OCI-LY7 (cell line): ENCODE data around the gene NPR1. TPM values are rescaled to one million over a fixed set of nuclear protein-coding genes. Genes with fewer than 3 reads are reported as not detected.

Experiments used
- BruUV-seq: library from RNA; stranded (reverse); fragments of 400-500 nt; replicated peaks from 2 replicates; lab custom pipeline; 2021; lab: Mats Ljungman, UMichigan
- CTCF ChIA-PET: fragments of 300-600 bp; sonication (Branson Sonifier 250); formaldehyde crosslinking; loops from one replicate; lab custom pipeline; 2022; ENCODE audit warnings: antibody characterized with exemption; ENCODE audit not compliant: unreplicated experiment; lab: Charles Lee
- POLR2A ChIA-PET: fragments of 300-600 bp; sonication (Branson Sonifier 250); formaldehyde crosslinking; loops from one replicate; lab custom pipeline; 2022; ENCODE audit warnings: antibody characterized with exemption; lab: Charles Lee
- DNase-seq: peaks from one replicate; pipeline ENCODE4 v3.0.0-alpha.2; 2015; ENCODE audit warnings: low spot score
- H2AFZ ChIP-seq: fragments of 200-600 bp; sonication (generic), shearing (Covaris generic); 2 replicates; pipeline ENCODE4 v1.6.1; 2014; ENCODE audit warnings: mild to moderate bottlenecking, antibody characterized with exemption, low read length, moderate library complexity
- H3K27ac ChIP-seq: fragments of 200-600 bp; sonication (generic); 2 replicates; pipeline ENCODE4 v1.5.1; 2014; ENCODE audit warnings: mixed run types, low read depth, mild to moderate bottlenecking, moderate library complexity, low read length, inconsistent platforms; ENCODE audit not compliant: poor library complexity, severe bottlenecking
- H3K36me3 ChIP-seq: fragments of 200-600 bp; sonication (generic); 2 replicates; pipeline ENCODE4 v1.6.1; 2014; ENCODE audit warnings: mild to moderate bottlenecking, antibody characterized with exemption, low read length, moderate library complexity, mixed read lengths; ENCODE audit not compliant: insufficient read depth
- H3K4me1 ChIP-seq: fragments of 200-600 bp; sonication (generic); 2 replicates; pipeline ENCODE4 v1.5.1; 2014; ENCODE audit warnings: mild to moderate bottlenecking, low read length; ENCODE audit not compliant: insufficient read depth, poor library complexity, severe bottlenecking
- H3K4me2 ChIP-seq: fragments of 200-600 bp; sonication (generic); 2 replicates; pipeline ENCODE4 v1.6.1; 2014; ENCODE audit warnings: mild to moderate bottlenecking, low read length
- H3K4me3 ChIP-seq: fragments of 200-600 bp; sonication (generic); 2 replicates; pipeline ENCODE4 v1.5.1; 2014; ENCODE audit warnings: mild to moderate bottlenecking, low read depth, low read length; ENCODE audit not compliant: poor library complexity, severe bottlenecking
- H3K79me2 ChIP-seq: fragments of 200-600 bp; sonication (generic); 2 replicates; pipeline ENCODE4 v1.6.1; 2016; ENCODE audit warnings: low read depth, mild to moderate bottlenecking, low read length, moderate library complexity, mixed read lengths; ENCODE audit not compliant: insufficient read depth
- H3K9me2 ChIP-seq: fragments of 200-600 bp; sonication (generic); 2 replicates; pipeline ENCODE4 v1.6.1; 2016; ENCODE audit warnings: mild to moderate bottlenecking, low read length, mixed read lengths; ENCODE audit not compliant: insufficient read depth
- H3K9me3 ChIP-seq: fragments of 200-600 bp; sonication (generic); 2 replicates; pipeline ENCODE4 v1.6.1; 2014; ENCODE audit warnings: mild to moderate bottlenecking, mixed run types, low read length, mixed read lengths
- H4K20me1 ChIP-seq: fragments of 200-600 bp; sonication (generic); 2 replicates; pipeline ENCODE4 v1.6.1; 2014; ENCODE audit warnings: mild to moderate bottlenecking, antibody characterized with exemption, low read length, moderate library complexity, mixed read lengths; ENCODE audit not compliant: insufficient read depth
- EZH2phosphoT487 ChIP-seq: fragments of 200-600 bp; sonication (generic); IDR thresholded peaks from 2 replicates; pipeline ENCODE4 v1.6.1; 2018; ENCODE audit warnings: low read depth, borderline replicate concordance, mild to moderate bottlenecking, mixed run types, antibody characterized with exemption, low read length, moderate library complexity, mixed read lengths
- intact Hi-C: fragments of 100-400 bp; cut with micrococcal nuclease; formaldehyde crosslinking; loops from one replicate; pipeline ENCODE4 v1.10.0; 2022; ENCODE audit not compliant: unreplicated experiment
- total RNA-seq, 2 experiments: library from RNA; depleted of rRNA in 1 of 2; stranded (reverse); fragments of >200 nt in 1 of 2; shearing (Covaris generic) in 1 of 2; gene quantifications; 2 replicates each; pipeline ENCODE4 v1.2.3, GENCODE V29; 2014 to 2022
- TF ChIP-seq, protein P1 (sequence below): fragments of 200-600 bp; sonication (generic); conservative IDR thresholded peaks from 2 replicates; pipeline ENCODE4 v1.5.1; 2014; ENCODE audit warnings: mild to moderate bottlenecking, antibody characterized with exemption, low read length, moderate library complexity, mixed read lengths

The NPR1 gene
- total RNA-seq, 2 experiments from 2014 or later = not detected

- no peak for TF ChIP-seq EZH2phosphoT487
- H3K9me2 ChIP-seq = no peaks in the 10 kb centered on the region
- H3K4me2 ChIP-seq = no peak overlapping the region
- H2AFZ ChIP-seq = no peak overlapping the region
- no peak for DNase-seq
- H3K36me3 ChIP-seq = no peaks in the 10 kb centered on the region
- peaks cover 6% of the 10 kb centered on the region for H3K4me1 ChIP-seq
- no TSS peak for BruUV-seq
- POLR2A ChIA-PET = no interaction called here
- intact Hi-C loops = no loop called here
- no peak overlapping the region for H3K4me3 ChIP-seq
- H3K79me2 ChIP-seq = no peaks in the 10 kb centered on the region
- no peaks in the 10 kb centered on the region for H4K20me1 ChIP-seq
- no peak overlapping the region for H3K27ac ChIP-seq
- no peaks in the 10 kb centered on the region for H3K9me3 ChIP-seq
- CTCF ChIA-PET = no interaction called here
Measured at GRCh38 chr1:153683854-153684253, 5.4 kb downstream of the NPR1 start.

GRCh38 chr1:153684892-153685291 lies 6.4 kb downstream of the NPR1 start:
- H2AFZ ChIP-seq = no peak overlapping the region
- CTCF ChIA-PET = no interaction called here
- BruUV-seq = no TSS peak
- intact Hi-C loops = no loop called here
- H3K9me3 ChIP-seq = no peaks in the 10 kb centered on the region
- POLR2A ChIA-PET = no interaction called here
- H3K36me3 ChIP-seq = no peaks in the 10 kb centered on the region
- H3K79me2 ChIP-seq = no peaks in the 10 kb centered on the region
- no peak overlapping the region for H3K27ac ChIP-seq
- no peak overlapping the region for H3K4me2 ChIP-seq
- H4K20me1 ChIP-seq = no peaks in the 10 kb centered on the region
- H3K9me2 ChIP-seq = no peaks in the 10 kb centered on the region
- no peak for DNase-seq
- H3K4me3 ChIP-seq = no peak overlapping the region
- TF ChIP-seq EZH2phosphoT487 = no peak
- TF ChIP-seq, protein P1, sequence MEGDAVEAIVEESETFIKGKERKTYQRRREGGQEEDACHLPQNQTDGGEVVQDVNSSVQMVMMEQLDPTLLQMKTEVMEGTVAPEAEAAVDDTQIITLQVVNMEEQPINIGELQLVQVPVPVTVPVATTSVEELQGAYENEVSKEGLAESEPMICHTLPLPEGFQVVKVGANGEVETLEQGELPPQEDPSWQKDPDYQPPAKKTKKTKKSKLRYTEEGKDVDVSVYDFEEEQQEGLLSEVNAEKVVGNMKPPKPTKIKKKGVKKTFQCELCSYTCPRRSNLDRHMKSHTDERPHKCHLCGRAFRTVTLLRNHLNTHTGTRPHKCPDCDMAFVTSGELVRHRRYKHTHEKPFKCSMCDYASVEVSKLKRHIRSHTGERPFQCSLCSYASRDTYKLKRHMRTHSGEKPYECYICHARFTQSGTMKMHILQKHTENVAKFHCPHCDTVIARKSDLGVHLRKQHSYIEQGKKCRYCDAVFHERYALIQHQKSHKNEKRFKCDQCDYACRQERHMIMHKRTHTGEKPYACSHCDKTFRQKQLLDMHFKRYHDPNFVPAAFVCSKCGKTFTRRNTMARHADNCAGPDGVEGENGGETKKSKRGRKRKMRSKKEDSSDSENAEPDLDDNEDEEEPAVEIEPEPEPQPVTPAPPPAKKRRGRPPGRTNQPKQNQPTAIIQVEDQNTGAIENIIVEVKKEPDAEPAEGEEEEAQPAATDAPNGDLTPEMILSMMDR = no peak
- peaks cover 12% of the 10 kb centered on the region for H3K4me1 ChIP-seq

DNA sequence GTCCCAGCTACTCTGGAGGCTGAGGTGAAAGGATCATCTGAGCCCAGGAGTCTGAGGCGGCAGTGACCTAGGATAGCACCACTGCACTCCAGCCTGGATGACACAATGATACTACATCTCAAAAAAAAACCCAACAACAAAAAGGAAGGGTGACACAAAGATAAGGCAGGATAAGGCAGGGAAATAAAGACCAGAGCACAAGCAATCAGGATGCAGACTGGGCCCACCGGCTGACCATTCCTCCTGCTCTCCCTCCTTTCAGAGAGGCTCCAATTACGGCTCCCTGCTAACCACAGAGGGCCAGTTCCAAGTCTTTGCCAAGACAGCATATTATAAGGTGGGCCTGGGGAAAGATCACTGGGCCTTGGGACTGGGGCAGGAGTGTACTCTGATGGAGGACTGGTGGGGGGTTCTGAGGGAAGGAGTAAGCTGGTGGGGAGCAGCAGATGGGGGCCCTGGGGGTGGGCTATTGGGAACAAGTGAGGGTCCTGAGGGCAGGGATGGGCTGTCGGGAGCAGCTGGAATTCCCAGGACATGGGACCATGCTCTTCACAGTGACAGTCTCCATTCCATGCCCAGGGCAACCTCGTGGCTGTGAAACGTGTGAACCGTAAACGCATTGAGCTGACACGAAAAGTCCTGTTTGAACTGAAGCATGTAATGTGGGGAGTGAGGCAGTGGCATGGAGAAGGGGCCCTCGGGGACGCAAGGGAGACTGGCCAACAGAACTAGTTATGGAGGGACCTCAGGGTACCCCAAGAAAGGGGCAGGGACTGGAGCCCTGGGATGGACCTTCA lies 7.3 kb downstream of the NPR1 start:
- no peak for DNase-seq
- no peak for TF ChIP-seq EZH2phosphoT487
- TF ChIP-seq, protein P1 = no peak
- Histone ChIP-seq H4K20me1 (no peaks in the 10 kb centered on the region), H3K79me2 (no peaks in the 10 kb centered on the region), H3K36me3 (no peaks in the 10 kb centered on the region), H2AFZ (no peak overlapping the region), H3K27ac (no peak overlapping the region), H3K9me3 (no peaks in the 10 kb centered on the region), H3K4me3 (no peak overlapping the region), H3K4me2 (no peak overlapping the region), H3K4me1 (peaks cover 12% of the 10 kb centered on the region), H3K9me2 (no peaks in the 10 kb centered on the region)
- BruUV-seq = no TSS peak
- POLR2A ChIA-PET = interaction anchor here (0.5 kb wide), 1 partner anchor 40 kb away, joined by 3 read pairs; no protein-coding TSS in a partner anchor
- CTCF ChIA-PET = no interaction called here
- intact Hi-C loops = no loop called here
